Muscle layer of duodenum (tissue), 2 donors: Measurements from ENCODE around the gene SORCS2.

ENCODE experiments used
- H3K27ac ChIP-seq: one replicate; pipeline ENCODE4 v1.7.0; 2013; ENCODE audit warnings: mild to moderate bottlenecking, low read length
- H3K27me3 ChIP-seq: one replicate; pipeline ENCODE4 v1.7.0; 2013; ENCODE audit warnings: low read depth, mild to moderate bottlenecking, control low read depth, low read length
- H3K36me3 ChIP-seq, 2 donors: one replicate each; pipeline ENCODE4 v1.7.0; 2013; ENCODE audit warnings: low read length in 2 of 2, control low read depth in 1 of 2, mild to moderate bottlenecking in 1 of 2; ENCODE audit not compliant: insufficient read depth in 2 of 2, control insufficient read depth in 1 of 2
- H3K4me1 ChIP-seq, 2 donors: one replicate each; pipeline ENCODE4 v1.7.0; 2013; ENCODE audit warnings: low read length in 2 of 2, mild to moderate bottlenecking in 2 of 2, control low read depth in 1 of 2, moderate library complexity in 1 of 2; ENCODE audit not compliant: insufficient read depth in 2 of 2, control insufficient read depth in 1 of 2
- H3K4me3 ChIP-seq, 2 donors: one replicate each; pipeline ENCODE4 v1.7.0; 2013; ENCODE audit warnings: low read length in 2 of 2, low read depth in 1 of 2, mild to moderate bottlenecking in 1 of 2
- H3K9me3 ChIP-seq, 2 donors: one replicate each; pipeline ENCODE4 v1.7.0; 2013; ENCODE audit warnings: low read length in 2 of 2, control low read depth in 1 of 2, mild to moderate bottlenecking in 1 of 2; ENCODE audit not compliant: control insufficient read depth in 1 of 2
- donor health status: healthy.

The SORCS2 gene

GRCh38 chr4:7252510-7253340, 60.4 kb downstream of the SORCS2 start:
- Histone ChIP-seq H3K9me3 (peaks cover 0 to 5% of the 10 kb centered on the region in 2 donors), H3K27me3 (no peaks in the 10 kb centered on the region), H3K4me3 (no peak overlapping the region), H3K4me1 (peaks cover 0 to 29% of the 10 kb centered on the region in 2 donors), H3K27ac (no peak overlapping the region), H3K36me3 (no peaks in the 10 kb centered on the region)

GRCh38 chr4:7253341-7253700, 61.0 kb downstream of the SORCS2 start:
- Histone ChIP-seq H3K27me3 (no peaks in the 10 kb centered on the region), H3K27ac (no peak overlapping the region), H3K9me3 (peaks cover 0 to 5% of the 10 kb centered on the region in 2 donors), H3K4me3 (no peak overlapping the region), H3K36me3 (no peaks in the 10 kb centered on the region), H3K4me1 (peaks cover 0 to 30% of the 10 kb centered on the region in 2 donors)

- Histone ChIP-seq H3K36me3 (no peaks in the 10 kb centered on the region), H3K27ac (no peak overlapping the region), H3K4me3 (no peak overlapping the region), H3K4me1 (peaks cover 0 to 30% of the 10 kb centered on the region in 2 donors), H3K27me3 (no peaks in the 10 kb centered on the region), H3K9me3 (peaks cover 0 to 5% of the 10 kb centered on the region in 2 donors)
Observed at GRCh38 chr4:7253837-7254236, 61.5 kb downstream of the SORCS2 start.

GRCh38 chr4:7254736-7255487, 62.6 kb downstream of the SORCS2 start:
- H3K9me3 ChIP-seq: no peaks in the 10 kb centered on the region
- no peaks in the 10 kb centered on the region for H3K36me3 ChIP-seq
- H3K4me1 ChIP-seq: peaks cover 0 to 25% of the 10 kb centered on the region in 2 donors
- H3K27me3 ChIP-seq: no peaks in the 10 kb centered on the region
- H3K27ac ChIP-seq: no peak overlapping the region
- no peak overlapping the region for H3K4me3 ChIP-seq

- Histone ChIP-seq H3K4me3 (no peak overlapping the region), H3K27me3 (no peaks in the 10 kb centered on the region), H3K36me3 (no peaks in the 10 kb centered on the region), H3K4me1 (peaks cover 0 to 24% of the 10 kb centered on the region in 2 donors), H3K27ac (no peak overlapping the region), H3K9me3 (no peaks in the 10 kb centered on the region)
Observed at GRCh38 chr4:7255488-7255881, 63.1 kb downstream of the SORCS2 start.

GRCh38 chr4:7255996-7256395, 63.7 kb downstream of the SORCS2 start:
- Histone ChIP-seq H3K36me3 (no peaks in the 10 kb centered on the region), H3K4me3 (no peak overlapping the region), H3K4me1 (peaks cover 0 to 24% of the 10 kb centered on the region in 2 donors), H3K27ac (no peak overlapping the region), H3K9me3 (no peaks in the 10 kb centered on the region), H3K27me3 (no peaks in the 10 kb centered on the region)

GRCh38 chr4:7256984-7257810, 64.9 kb downstream of the SORCS2 start:
- H3K4me3 ChIP-seq: no peak overlapping the region
- peaks cover 0 to 19% of the 10 kb centered on the region in 2 donors for H3K4me1 ChIP-seq
- no peak overlapping the region for H3K27ac ChIP-seq
- no peaks in the 10 kb centered on the region for H3K36me3 ChIP-seq
- H3K9me3 ChIP-seq: no peaks in the 10 kb centered on the region
- no peaks in the 10 kb centered on the region for H3K27me3 ChIP-seq

GRCh38 chr4:7259039-7259438, 66.7 kb downstream of the SORCS2 start:
- Histone ChIP-seq H3K9me3 (no peaks in the 10 kb centered on the region), H3K4me3 (no peak overlapping the region), H3K27me3 (no peaks in the 10 kb centered on the region), H3K36me3 (no peaks in the 10 kb centered on the region), H3K4me1 (peaks cover 0 to 17% of the 10 kb centered on the region in 2 donors), H3K27ac (no peak overlapping the region)

- Histone ChIP-seq H3K4me1 (peaks cover 0 to 17% of the 10 kb centered on the region in 2 donors), H3K27ac (no peak overlapping the region), H3K27me3 (no peaks in the 10 kb centered on the region)
Observed at GRCh38 chr4:7260569-7260968, 68.2 kb downstream of the SORCS2 start.

GRCh38 chr4:7261087-7261486, 68.7 kb downstream of the SORCS2 start:
- H3K27me3 ChIP-seq: no peaks in the 10 kb centered on the region
- H3K9me3 ChIP-seq: no peaks in the 10 kb centered on the region
- no peak overlapping the region for H3K27ac ChIP-seq
- peaks cover 0 to 17% of the 10 kb centered on the region in 2 donors for H3K4me1 ChIP-seq
- H3K4me3 ChIP-seq: no peak overlapping the region
- no peaks in the 10 kb centered on the region for H3K36me3 ChIP-seq

More at GRCh38 chr4:7260569-7260968, 68.2 kb downstream of the SORCS2 start:
- H3K4me3 ChIP-seq: no peak overlapping the region
- H3K9me3 ChIP-seq: no peaks in the 10 kb centered on the region
- no peaks in the 10 kb centered on the region for H3K36me3 ChIP-seq

GRCh38 chr4:7261536-7261935, 69.2 kb downstream of the SORCS2 start:
- Histone ChIP-seq H3K27me3 (no peaks in the 10 kb centered on the region), H3K4me1 (peaks cover 0 to 12% of the 10 kb centered on the region in 2 donors), H3K9me3 (no peaks in the 10 kb centered on the region), H3K27ac (no peak overlapping the region), H3K4me3 (no peak overlapping the region), H3K36me3 (no peaks in the 10 kb centered on the region)
